Upper lobe of left lung (tissue), 6 donors: ENCODE data around the gene PGAM2. TPM values are rescaled to one million over a fixed set of nuclear protein-coding genes. Genes with fewer than 3 reads are reported as not detected.

ENCODE experiments used
- ATAC-seq, 2 donors: fragments of 200-7000 bp; cut with Tn5 transposase; one replicate each; pipeline ENCODE4 v1.9.1; 2022; ENCODE audit warnings: mild to moderate bottlenecking in 2 of 2, moderate library complexity in 2 of 2; ENCODE audit not compliant: low FRiP score in 2 of 2
- DNase-seq, 2 donors: peaks; one replicate each; pipeline ENCODE4 v3.0.0-alpha.2; 2019 to 2020
- H3K27ac ChIP-seq, 4 donors: fragments of 200-600 bp; sonication (generic); one replicate each; pipeline ENCODE4 v1.5.1; 2016 to 2019
- H3K27me3 ChIP-seq, 4 donors: fragments of 200-600 bp; sonication (generic); one replicate each; pipeline ENCODE4 v1.5.1; 2017 to 2019
- H3K36me3 ChIP-seq, 4 donors: fragments of 200-600 bp; sonication (generic); one replicate each; pipeline ENCODE4 v1.5.1; 2016 to 2019
- H3K4me1 ChIP-seq, 4 donors: fragments of 200-600 bp; sonication (generic); one replicate each; pipeline ENCODE4 v1.5.1; 2018 to 2019
- H3K4me3 ChIP-seq, 4 donors: fragments of 200-600 bp; sonication (generic); one replicate each; pipeline ENCODE4 v1.5.1; 2017 to 2019; ENCODE audit warnings: mild to moderate bottlenecking in 2 of 4, moderate library complexity in 1 of 4
- H3K9me3 ChIP-seq, 4 donors: fragments of 200-600 bp; sonication (generic); one replicate each; pipeline ENCODE4 v1.5.1; 2018 to 2019
- CTCF ChIP-seq, 6 experiments: fragments of 450-650 bp in 4 of 6; fragments of 200-600 bp in 2 of 6; sonication (generic) in 2 of 6; IDR thresholded peaks; one replicate each; pipeline ENCODE4 v1.5.1; 2016 to 2019; ENCODE audit warnings: antibody characterized with exemption in 6 of 6
- EP300 ChIP-seq, 4 donors: sonication (generic); formaldehyde crosslinking; IDR thresholded peaks; one replicate each; pipeline ENCODE4 v1.5.1; 2017; ENCODE audit warnings: antibody characterized with exemption in 4 of 4, control low read depth in 2 of 4
- POLR2A ChIP-seq, 4 donors: fragments of 450-650 bp; IDR thresholded peaks; one replicate each; pipeline ENCODE4 v1.5.1; 2016 to 2017; ENCODE audit warnings: antibody characterized with exemption in 4 of 4, mild to moderate bottlenecking in 2 of 4
- POLR2AphosphoS5 ChIP-seq, 2 donors: sonication (generic); formaldehyde crosslinking; IDR thresholded peaks; one replicate each; pipeline ENCODE4 v1.5.1; 2017; ENCODE audit warnings: antibody characterized with exemption in 2 of 2
- WGBS, 2 donors: methylation state at CpG; one replicate each; pipeline ENCODE4 v1.1.5; 2017 to 2018; 5-methylcytosine and 5-hydroxymethylcytosine counted together
- total RNA-seq, 6 donors: library from RNA; depleted of rRNA in 4 of 6; stranded (reverse); fragments of >200 nt in 4 of 6; gene quantifications; one replicate each; pipeline versions ENCODE4 v1.1.0 to v1.2.1, GENCODE V29; 2016 to 2021
- donor health status: DM: no; HTN: no; CAD: no; lungs with moderate emphysema.
- donor health status: DM: no; HTN: yes; CAD: no; lungs with severe emphysema.

The PGAM2 gene
- total RNA-seq, 6 donors from 2014 or later, result 0.26 to 0.91 (median 0.75) TPM; not detected in 2

DNA sequence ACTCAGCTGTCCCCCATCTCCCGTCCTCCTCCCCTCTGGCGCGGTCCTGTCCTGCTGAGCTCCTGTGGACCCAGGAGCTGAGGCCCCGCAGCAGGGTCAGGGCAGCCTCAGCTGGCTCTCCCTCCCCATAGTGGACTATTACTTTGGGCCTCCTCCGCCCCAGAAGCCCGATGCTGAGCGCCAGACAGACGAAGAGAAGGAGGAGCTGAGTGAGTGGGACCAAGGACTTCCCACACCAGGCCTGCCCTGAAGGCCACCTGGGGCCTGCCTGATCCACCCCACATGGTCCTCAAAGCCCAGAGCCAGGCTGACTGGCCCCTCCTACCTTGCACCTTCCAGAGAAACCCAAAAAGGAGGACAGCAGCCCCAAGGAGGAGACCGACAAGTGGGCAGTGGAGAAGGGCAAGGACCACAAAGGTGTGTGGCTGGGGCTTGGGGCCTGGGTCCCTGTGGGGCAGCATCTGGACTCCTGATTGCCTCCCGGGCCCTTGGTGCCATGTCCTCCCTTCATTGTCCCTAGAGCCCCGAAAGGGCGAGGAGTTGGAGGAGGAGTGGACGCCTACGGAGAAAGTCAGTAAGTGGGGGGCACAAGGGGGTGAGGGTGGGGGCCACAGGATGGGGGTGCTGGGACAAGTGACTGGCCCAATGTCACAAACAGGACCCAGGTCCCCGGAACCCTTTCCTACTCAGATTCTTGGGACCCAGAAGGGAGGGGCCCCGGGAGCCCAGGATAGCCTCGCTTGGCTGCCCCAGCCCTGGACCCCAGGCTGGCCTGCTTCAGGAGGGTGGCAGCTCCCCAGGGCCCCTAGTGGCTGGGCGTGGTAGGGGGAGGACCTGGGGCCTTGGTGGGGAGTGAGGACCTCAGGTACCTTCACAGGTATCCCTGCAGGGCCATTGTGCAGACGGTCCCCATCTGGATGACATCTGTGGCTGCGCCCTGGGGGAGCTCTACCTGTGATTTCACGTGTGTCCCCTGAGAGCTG is 43.7 kb upstream of the PGAM2 start:
- Histone ChIP-seq H3K4me1 (peaks cover 5 to 13% (median 9%) of the 10 kb centered on the region in 4 donors), H3K36me3 (peaks cover 0 to 69% (median 30%) of the 10 kb centered on the region in 4 donors), H3K27me3 (peaks cover 0 to 8% (median 3%) of the 10 kb centered on the region in 4 donors), H3K4me3 (no peak overlapping the region), H3K9me3 (no peaks in the 10 kb centered on the region), H3K27ac (peak overlapping the region in 2 of 4 donors; percentile 89 to 91)
- 90 to 93% methylated on average over 13 to 19 of the region's 21 CpGs for WGBS, 2 donors
- no peak for DNase-seq
- ATAC-seq, result no peak
- no peak for TF ChIP-seq POLR2A (IDR thresholded peaks at IDR 0.05)
- TF ChIP-seq EP300 (IDR thresholded peaks at IDR 0.05), result no peak
- no peak for TF ChIP-seq CTCF (IDR thresholded peaks at IDR 0.05)
- TF ChIP-seq POLR2AphosphoS5 (IDR thresholded peaks at IDR 0.05), result no peak

DNA sequence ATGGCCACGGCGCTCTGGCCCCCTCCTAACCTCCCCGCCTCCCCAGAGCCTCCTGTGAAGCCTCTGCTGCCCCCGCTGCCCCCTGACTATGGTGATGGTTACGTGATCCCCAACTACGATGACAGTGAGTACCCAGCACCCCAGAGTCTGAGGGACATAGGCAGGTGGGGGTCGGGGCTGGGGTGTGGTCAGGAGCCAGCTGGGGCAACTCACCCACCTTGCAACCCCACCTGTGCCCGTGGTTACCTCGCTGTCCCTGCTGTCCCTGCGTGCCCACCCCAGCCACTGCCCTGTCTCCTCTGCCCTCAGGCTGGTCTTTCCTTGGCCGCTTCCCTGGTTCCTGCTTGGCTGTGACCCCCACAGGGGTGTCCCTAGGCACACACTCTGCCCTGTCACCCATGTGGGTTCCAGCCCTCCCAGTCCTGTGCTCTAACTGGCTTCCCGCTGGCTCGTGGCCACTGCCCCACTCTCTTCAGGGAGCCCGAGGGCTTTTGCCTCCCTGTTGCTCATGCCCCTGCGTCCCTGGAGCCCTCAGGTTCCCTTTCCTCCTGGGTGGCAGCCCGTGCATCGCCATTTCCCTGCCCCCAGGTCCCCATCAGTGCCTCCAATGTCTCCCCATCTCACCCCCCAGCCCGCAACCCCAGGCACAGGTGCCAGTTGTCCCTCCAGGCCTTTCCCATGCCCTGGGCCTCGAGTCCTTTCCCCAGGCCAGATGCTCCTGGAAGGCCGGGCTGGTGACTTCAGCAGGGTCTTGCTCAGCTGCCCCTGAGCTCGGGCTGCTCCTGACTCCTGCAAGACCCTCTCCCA is 42.8 kb upstream of the PGAM2 start:
- no peaks in the 10 kb centered on the region for H3K9me3 ChIP-seq
- 86 to 94% methylated on average over 13 to 18 of the region's 21 CpGs for WGBS, 2 donors
- H3K4me1 ChIP-seq, result peaks cover 5 to 16% (median 10%) of the 10 kb centered on the region in 4 donors
- peaks cover 0 to 10% (median 6%) of the 10 kb centered on the region in 4 donors for H3K27me3 ChIP-seq
- no peak for ATAC-seq
- no peak for DNase-seq
- H3K4me3 ChIP-seq, result no peak overlapping the region
- H3K27ac ChIP-seq, result peak overlapping the region in 3 of 4 donors; percentile 10 to 91 (median 89)
- TF ChIP-seq EP300 (IDR thresholded peaks at IDR 0.05) (no peak), POLR2AphosphoS5 (IDR thresholded peaks at IDR 0.05) (no peak), POLR2A (IDR thresholded peaks at IDR 0.05) (no peak), CTCF (IDR thresholded peaks at IDR 0.05) (no peak)
- peaks cover 0 to 60% (median 27%) of the 10 kb centered on the region in 4 donors for H3K36me3 ChIP-seq

DNA sequence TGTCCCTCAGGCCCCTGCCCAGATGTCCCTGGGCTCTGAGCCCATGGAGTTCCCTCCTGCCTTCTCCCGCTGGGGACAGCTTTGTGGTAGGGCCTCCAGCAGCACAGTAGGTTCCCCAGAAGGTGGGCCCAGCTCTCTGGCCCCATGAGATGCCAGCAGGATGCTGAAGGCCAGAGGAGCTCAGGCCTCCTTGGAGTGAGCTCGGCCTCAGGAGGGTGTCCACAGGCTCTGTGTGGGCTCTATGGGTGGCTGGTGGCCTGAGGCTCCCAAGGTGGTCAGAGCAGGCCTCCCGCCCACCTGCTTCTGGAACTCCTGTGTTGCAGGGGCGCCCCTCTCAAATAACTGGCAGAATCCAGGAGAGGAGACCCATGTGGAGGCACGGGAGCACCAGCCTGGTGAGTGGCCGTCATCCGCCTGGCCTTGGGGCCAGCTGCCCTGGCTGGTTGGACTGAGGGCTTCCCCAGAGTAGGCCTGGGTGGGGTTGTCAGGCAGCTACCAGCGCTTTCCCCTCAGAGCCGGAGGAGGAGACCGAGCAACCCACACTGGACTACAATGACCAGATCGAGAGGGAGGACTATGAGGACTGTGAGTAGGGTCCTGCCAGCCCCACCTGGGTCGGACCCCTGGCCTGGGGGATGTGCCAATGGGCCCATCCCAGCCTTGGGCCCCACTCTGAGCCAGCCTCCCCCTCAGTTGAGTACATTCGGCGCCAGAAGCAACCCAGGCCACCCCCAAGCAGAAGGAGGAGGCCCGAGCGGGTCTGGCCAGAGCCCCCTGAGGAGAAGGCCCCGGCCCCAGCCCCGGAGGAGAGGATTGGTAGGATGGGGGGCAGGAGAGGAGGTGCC is 42.0 kb upstream of the PGAM2 start:
- WGBS, 2 donors, result 93% methylated on average over 17 of the region's 18 CpGs; no CpG with 5 or more reads in 1 of the 2 donors
- H3K4me3 ChIP-seq, result peak overlapping the region in 1 of 4 donors; percentile 58
- ATAC-seq, result no peak
- no peak for TF ChIP-seq EP300 (IDR thresholded peaks at IDR 0.05)
- no peak for TF ChIP-seq CTCF (IDR thresholded peaks at IDR 0.05)
- TF ChIP-seq POLR2A (IDR thresholded peaks at IDR 0.05), result no peak
- TF ChIP-seq POLR2AphosphoS5 (IDR thresholded peaks at IDR 0.05), result no peak
- H3K27ac ChIP-seq, result peak overlapping the region in 3 of 4 donors; percentile 89 to 96 (median 91)
- H3K9me3 ChIP-seq, result no peaks in the 10 kb centered on the region
- no peak for DNase-seq
- H3K36me3 ChIP-seq, result peaks cover 0 to 53% (median 23%) of the 10 kb centered on the region in 4 donors
- peaks cover 5 to 16% (median 13%) of the 10 kb centered on the region in 4 donors for H3K4me1 ChIP-seq
- peaks cover 0 to 10% (median 6%) of the 10 kb centered on the region in 4 donors for H3K27me3 ChIP-seq
